GM18909 (cell line): ENCODE results near the gene CDPF1.
"Not testable (repeated sequence)": the region's sequence is repeated elsewhere in the genome, so short reads cannot be mapped to it uniquely, and the experiment has no call there.

Experiments
- ATAC-seq: cut with Tn5 transposase; IDR thresholded peaks from one replicate; pipeline ENCODE4 v1.9.1; 2021; ENCODE audit warnings: mild to moderate bottlenecking; ENCODE audit not compliant: unreplicated experiment, poor library complexity

The CDPF1 gene

DNA sequence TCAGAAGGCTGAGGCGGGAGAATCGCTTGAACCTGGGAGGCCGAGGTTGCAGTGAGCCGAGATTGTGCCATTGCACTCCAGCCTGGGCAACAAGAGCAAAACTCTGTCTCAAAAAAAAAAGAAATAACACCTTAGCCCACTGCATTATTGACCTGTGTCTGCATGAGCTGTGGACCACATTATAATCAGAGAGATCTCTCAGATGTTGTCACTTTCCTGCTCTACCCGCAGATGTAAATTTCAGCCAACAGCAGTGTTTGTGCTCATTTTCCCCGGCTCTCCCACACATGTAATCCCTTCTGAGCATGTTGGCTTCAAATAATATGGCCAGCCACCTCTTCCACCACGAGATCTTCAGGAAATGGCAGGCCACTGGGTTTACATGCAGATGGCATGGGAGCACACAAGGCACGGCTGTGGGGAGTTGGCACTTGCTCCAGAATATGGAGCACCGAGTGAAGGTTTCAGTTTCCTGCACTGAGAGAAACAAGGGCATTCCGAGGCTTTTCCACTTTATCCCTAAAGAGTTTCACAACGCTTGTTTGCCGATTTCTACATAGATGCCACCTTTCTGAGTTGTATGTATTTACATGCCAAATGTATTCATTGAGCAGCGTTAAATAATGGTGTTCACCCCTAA is 19.7 kb downstream of the CDPF1 start:
- no peak for ATAC-seq

DNA sequence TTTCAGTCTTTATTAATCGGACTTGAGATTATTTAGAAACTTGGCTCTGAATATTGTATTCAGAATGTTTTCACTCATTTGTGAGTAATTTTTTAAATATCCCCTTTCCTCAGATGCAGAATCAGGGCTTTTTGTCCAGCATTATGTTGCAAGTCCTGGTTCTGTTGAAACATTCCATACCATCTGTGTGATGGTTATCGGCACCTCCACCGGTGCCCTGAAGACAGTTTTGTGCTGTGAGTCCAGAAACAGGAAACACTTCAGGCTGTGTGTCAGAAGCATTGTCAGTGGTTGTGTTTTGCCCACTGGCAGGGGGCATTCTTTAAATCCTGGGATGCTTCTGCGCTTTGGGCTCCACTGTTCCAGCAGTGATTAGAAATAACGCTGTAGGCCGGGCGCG is 20.4 kb downstream of the CDPF1 start:
- no peak for ATAC-seq

DNA sequence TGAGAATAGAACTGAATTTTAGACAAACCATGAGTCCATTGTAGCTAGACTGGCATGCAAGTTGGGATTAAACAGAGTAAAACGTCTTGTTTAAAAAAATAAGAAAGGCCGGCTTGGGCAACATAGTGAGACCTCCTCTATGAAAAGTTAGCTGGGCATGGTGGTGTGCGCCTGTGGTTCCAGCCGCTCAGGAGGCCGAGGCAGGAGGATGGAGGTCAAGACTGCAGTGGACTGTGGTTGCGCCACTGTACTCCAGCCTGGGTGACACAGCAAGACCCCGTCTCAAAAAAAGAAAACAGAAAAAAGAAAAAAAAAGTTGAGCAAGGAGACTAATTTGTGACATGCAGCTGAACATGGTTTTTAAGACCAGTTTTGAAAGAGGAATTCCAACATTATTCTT is 23.5 kb downstream of the CDPF1 start:
- ATAC-seq = no peak

DNA sequence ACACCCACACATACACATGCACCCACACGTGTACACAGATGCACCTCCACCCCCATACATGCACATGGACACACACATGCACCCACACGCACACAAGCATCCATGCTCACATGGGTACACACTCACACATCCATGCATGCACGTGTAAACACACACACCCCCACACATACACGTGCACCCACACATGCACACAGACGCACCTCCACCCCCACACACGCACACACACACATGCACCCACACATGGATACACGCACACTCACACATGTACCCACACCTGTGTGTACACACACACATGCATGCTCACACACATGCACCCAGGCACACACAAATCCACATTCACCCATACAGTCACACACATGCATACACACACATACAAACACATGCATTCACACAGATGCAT is 24.5 kb downstream of the CDPF1 start:
- no peak for ATAC-seq

DNA sequence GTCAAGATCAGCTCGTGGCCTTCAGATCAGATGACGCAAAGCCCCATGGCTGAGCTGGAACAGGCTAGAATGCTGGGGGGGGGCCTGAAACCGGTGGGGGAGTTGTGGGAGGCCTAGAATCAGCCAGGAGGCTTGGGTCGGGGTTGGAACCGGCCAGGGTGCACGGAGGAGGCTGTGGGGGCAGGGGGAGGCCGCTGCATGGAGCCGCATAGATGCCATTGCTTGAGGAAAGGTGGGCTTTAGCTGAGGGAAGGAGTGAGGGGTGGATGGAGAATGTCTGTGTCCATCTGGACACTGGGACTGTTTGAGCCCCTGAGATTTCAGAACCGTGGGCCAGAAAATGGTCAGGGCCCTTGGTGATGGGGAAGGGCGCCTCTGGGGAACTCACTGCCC is 25.2 kb downstream of the CDPF1 start:
- no peak for ATAC-seq

DNA sequence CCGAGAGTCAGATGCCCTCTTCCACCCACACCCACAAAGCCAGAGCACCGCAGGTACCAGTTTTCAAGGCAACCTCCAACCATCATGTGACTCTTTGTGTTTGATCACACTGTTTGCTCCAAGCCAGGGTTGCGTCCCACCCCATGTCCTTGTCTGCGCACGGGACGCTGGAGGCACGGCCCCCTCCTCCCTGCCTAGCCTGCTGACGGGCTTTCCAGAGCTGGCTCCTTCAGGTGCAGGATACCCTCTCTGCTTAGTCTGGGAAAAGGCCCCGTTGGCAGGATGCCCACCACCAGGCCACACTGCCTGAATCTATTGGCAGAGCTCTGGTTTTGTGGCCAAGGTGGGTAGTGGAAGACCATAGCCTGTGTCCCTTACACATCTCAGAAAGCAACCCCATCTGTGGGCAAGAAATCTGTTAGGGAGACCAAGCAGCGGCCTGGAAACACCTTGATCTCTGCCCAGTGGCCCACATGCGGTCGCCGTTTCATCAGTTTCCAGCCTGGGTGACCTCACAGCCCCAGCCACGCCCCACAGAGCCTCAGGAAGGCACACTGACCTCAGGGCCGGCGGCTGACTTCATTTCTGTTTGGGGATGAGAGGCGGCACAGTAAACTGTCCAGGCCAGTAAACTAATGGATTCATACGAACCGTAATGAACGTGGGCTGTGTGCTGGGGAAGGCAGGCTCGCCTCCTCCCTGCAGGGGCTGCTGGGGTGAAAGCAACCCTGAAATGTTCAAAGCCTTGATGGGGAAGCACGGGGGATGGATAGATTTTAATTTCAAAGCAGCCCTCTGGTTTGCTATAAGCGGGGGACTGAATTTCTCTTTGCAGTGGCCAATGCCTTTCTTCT is 25.8 kb downstream of the CDPF1 start:
- no peak for ATAC-seq

DNA sequence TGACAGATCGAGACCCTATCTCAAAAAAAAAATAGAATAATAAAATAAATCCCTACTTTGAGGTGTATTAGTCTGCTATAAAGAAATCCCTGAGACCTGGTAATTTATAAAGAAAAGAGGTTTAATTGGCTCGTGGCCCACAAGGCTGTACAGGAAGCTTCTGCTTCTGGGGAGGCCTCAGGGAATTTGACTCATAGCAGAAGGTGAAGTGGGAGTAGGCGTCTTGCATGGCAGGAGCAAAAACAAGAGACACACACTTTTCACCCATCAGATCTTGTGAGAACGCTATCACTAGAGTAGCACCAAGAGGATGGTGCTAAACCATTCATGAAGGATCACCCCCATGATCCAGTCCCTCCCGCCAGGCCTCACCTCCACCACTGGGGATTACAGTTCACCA is 29.2 kb downstream of the CDPF1 start:
- ATAC-seq = no peak

DNA sequence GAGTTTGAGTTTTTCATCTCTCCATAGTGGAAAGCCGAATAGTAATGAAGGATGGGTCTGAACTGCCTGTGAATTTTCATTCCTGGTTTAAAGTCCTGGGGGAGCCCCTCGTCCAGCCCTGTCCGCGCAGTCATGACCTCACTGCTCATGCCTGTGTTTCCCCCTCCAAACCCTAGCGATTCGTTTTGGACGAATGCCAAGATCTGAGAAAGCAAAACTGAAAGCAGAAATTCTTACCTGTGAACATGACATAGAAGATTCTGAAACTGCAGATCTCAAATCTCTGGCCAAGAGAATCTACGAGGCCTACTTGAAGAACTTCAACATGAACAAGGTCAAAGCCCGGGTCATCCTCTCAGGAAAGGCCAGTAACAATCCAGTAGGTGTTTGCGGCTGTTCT is 30.5 kb downstream of the CDPF1 start:
- ATAC-seq = no peak

DNA sequence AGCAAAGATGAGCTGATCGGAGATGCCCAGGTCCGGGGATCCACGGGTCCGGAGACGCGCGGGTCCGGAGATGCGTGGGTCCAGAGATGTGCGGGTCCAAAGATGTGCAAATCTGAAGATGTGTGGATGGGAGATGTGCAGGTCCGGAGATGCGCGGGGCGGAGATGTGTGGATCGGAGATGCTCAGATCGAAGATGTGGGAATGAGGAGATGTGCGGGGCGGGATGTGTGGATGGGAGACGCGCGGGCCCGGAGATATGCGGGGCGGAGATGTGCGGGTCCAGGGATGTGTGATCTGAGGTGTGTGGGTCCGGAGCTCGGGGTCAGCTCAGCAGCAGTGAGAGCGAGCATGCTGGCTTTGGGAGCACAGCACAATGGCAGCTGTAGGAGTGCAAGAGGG is 35.5 kb downstream of the CDPF1 start:
- no peak for ATAC-seq

DNA sequence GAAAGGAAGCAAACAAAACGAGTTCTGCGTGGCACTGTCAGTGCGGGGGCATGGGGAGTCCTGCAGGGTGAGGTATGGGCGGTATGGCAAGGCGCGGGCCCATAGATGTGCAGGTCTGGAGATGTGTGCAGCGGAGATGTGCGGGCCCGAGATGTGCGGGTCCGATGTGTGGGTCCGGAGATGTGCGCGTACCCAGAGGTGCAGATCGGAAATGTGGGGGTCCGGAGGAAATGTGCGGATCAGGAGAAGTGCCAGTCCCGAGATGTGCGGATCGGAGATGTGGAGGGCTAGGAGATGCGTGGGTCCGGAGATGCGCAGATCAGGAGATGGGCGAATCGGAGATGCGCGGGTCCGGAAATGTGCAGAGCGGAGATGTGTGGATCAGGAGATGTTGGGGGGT is 35.9 kb downstream of the CDPF1 start:
- no peak for ATAC-seq

DNA sequence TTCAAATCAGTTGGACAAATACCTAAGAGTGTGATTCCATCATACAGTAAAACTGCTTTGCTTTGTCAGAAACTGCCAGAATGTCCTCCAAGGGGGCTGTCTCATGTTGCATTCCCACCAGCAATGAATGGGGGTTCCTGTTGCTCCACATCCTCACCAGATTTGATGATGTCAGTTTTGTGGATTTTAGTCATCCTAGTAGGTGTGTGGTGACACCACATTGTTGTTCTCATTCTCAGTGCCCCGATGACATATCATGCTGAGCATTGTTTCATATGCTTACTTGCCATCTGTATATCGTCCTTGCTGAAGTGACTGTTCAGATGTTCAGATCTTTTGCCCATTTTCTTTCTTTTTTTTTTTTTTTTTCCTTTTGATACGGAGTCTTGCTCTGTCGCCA is 37.0 kb downstream of the CDPF1 start:
- no peak for ATAC-seq

DNA sequence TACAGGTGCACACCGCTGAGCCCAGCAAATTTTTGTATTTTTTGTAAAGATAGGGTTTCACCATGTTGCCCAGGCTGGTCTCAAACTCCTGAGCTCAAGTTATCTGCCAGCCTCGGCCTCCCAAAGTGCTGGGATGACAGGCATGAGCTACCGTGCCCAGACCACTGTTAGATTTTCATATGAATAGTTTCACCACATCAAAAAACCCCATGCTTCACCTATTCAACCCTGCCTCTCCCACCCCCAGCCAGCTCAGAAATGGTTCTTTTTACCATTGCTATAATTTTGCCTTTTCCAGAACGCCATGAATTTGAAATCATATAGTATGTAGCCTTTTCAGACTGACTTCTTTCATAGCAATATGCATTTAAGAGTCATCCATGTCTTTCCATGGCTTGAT is 37.9 kb downstream of the CDPF1 start:
- ATAC-seq = no peak

DNA sequence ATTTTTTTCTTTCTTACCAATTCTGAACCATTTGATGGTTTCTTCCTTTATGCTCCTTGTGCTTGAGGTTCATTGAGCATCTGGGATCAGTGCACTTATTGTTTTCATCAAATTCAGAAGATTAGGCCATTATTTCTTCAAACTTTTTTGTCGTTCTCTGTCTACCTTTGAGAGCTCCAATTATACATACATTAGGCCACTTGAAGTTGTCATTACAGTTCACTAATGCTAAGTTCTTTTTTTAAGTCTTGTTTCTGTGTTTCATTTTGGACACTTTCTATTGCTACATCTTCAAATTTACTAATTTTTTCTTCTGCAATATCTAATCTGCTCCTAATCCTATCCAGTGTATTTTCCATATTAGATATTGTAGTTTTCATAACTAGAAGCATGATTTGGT is 40.8 kb downstream of the CDPF1 start:
- no peak for ATAC-seq

DNA sequence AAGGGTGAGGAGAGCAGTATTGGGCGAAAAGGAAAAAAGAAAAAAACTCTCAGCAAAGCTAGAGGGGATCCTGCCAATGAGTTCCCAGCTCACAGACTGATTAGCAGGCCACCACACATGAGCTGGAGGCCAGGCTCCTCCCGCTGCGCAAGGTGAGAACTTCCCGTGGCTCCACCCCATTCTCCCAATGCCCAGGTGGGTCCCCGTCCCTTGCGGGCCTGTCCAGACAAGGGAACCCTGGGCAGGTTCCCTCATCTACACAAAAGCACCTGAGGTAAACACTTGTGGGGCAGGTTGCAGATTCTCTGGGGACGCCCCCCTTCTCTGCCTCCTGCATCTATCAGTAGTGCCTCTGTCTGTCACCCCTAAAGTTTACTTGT is 46.5 kb downstream of the CDPF1 start:
- ATAC-seq = no peak

DNA sequence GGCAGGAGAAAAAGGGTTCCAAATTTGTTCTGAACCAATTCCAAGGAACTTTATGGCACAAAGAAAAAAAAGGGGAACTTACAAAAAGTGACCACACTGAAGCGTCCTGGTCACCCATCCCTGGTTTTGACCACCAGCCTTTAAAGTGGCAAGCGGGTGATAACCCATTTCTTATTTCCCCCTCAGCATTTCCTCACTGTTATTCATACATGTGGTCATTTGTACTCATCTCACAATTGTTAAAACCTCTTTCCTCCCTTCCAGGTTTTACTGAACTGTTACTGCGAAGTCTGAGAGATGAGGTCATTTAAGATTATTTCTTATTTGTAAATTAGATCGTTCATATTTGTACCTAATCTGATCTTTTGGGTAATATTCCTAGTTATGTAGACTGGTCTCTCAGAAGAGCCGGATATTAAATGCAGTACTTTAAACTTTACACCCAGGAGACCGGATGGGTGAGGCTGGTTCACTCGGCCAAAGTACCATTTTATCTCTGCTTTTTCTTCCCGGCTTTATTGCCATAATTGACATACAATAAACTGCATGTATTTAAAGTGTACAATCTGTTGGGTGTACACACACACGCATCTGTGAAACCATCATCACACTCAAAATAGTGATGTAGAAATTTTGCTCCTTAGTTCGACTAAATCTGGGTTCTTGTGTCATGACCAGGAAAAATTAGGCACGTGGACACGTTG is 47.0 kb downstream of the CDPF1 start:
- ATAC-seq = no peak

DNA sequence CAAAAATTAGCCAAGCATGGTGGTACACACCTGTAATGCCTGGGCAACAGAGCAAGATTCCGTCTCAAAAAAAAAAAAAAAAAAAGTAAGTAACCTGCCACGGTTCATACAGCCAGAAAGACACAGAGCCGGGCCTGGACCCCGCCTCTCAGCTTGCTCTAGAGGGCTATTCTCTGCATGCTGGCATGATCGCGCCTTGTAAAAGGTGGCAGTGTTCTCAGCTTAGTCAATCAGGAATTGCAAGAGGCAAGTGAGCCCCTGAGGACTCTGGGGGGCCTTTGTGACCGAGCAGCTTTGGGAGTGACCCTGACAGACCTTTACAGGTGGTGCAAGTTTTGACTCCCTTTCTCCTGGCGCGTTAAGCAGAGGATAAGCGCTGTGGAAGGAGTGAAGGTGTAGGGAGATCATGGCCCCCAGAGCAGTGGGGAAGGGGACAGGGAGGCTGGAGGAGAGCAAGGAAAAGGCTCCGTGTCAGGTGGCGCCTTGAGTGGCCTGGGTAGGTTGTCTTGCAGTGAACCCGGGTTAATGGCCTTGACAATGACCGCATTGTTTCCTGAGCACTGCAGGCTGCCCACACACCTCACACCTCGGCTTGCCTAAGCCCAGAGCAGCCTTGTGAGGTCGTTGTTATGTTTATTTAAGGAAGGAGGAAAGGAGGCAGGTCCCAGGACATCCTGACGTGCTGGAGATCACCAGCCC is 48.9 kb downstream of the CDPF1 start:
- no peak for ATAC-seq

DNA sequence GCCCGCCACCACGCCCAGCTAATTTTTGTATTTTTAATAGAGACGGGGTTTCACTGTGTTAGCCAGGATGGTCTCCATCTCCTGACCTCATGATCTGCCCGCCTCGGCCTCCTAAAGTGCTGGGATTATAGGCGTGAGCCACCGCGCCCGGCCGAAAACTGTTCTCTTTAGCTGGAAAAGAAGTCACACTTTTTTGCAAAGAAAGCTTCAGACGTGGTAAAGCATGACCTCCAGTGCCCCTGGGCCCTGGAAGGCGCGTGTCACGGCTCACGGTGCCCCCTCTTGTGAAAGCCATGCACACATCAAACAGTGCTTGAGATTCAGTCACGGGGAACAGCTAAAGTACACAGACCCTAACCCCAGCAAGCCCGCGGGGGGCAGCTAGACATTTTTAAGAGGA is 51.3 kb downstream of the CDPF1 start:
- not testable (repeated sequence) for ATAC-seq

DNA sequence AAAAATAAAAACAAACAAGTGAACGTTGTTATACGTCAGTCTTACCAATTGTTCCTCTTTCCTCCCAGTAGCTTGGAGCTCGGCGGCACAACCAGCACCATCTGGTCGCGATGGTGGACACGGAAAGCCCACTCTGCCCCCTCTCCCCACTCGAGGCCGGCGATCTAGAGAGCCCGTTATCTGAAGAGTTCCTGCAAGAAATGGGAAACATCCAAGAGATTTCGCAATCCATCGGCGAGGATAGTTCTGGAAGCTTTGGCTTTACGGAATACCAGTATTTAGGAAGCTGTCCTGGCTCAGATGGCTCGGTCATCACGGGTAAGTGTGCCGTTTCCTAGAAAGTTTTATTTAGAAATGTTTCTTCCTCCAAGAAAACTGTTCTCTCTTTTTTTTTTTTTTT is 51.8 kb downstream of the CDPF1 start:
- no peak for ATAC-seq

DNA sequence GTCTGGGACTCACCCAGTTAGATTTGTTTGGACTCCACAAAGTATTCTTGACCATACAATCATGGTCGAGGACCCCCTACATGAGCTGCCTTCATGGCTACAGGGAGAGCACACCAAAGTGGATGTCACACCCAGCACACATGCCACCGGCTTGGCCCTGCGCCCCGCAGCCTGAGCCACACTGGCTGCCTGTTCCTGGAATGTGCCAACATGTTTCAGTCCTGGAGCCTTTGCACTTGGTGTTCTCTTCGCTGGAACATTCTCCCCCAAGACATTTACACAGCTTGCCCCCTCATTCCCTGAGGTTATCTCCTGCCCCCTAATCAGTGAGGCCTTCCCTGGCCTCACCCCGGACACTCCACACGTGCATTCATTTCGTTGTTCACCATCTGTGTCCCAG is 53.8 kb downstream of the CDPF1 start:
- ATAC-seq = no peak

DNA sequence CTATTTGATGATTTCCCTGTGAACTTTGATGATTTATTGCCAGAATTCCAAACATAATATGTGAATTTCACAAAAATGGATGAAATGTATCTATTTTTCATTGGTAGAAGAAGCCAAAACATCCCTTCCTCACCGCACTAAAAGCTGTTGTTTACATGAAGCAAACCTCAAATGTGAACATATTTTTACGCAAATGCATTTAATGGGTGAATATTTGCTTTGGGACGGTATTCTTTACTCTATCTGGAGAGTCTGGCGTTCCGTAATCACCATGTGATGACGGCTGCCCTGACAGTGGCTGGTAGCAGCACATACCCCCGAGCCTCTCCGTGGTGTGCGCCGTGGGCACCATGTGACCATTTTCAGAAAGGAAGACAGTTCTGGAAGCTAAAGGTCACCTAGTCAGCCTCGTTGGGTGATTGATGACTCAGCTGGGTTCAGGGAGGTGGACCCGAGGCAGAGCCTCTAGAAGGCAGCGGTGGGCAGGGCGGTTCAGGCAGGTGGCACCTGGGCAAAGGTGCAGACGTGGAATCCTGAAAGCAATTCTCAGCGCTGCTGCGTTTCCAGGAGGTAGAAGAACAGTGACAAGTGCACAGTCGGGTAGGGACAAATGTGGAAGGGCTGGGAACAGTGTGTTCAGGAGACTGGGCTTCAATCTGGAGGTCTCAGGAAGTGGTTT is 54.5 kb downstream of the CDPF1 start:
- no peak for ATAC-seq
